SIG-M5 treated with dmso at 0.1 percent for 504 hours (cell line): Measurements from ENCODE around the gene KIF2C.
"Not testable (repeated sequence)": the region's sequence is repeated elsewhere in the genome, so short reads cannot be mapped to it uniquely, and the experiment has no call there.

Experiments
- DNase-seq: peaks from one replicate; lab custom pipeline; 2025; ENCODE audit not compliant: unreplicated experiment; lab: John Stamatoyannopoulos, UW

The KIF2C gene

GRCh38 chr1:44718091-44718490 is 21.5 kb upstream of the KIF2C start:
- no peak for DNase-seq

GRCh38 chr1:44719318-44719717 is 20.3 kb upstream of the KIF2C start:
- no peak for DNase-seq

- no peak for DNase-seq
These were observed 19.4 kb upstream of the KIF2C start for GRCh38 chr1:44720281-44720680.

- DNase-seq: peak; percentile 98
These were observed 17.9 kb upstream of the KIF2C start for GRCh38 chr1:44721485-44722361.

- DNase-seq: peak; percentile 28
These were observed 16.6 kb upstream of the KIF2C start for GRCh38 chr1:44723064-44723463.

GRCh38 chr1:44723496-44724295 is 15.9 kb upstream of the KIF2C start:
- peak; percentile 94 for DNase-seq

- DNase-seq: no peak
These were observed 15.2 kb upstream of the KIF2C start for GRCh38 chr1:44724296-44724954.

GRCh38 chr1:44724955-44725698 is 14.5 kb upstream of the KIF2C start:
- DNase-seq: no peak

- DNase-seq: peak; percentile 94
These were observed 8.7 kb upstream of the KIF2C start, which contains the start of gene RNU5D-1 for GRCh38 chr1:44730741-44731512. TSS of gene RNU5D-1 (minus strand) at chr1:44731170.

- DNase-seq: no peak
These were observed 6.3 kb upstream of the KIF2C start for GRCh38 chr1:44733365-44733764.

- DNase-seq: no peak
These were observed 5.9 kb upstream of the KIF2C start for GRCh38 chr1:44733784-44734183.

GRCh38 chr1:44735992-44736391 is 3.6 kb upstream of the KIF2C start:
- no peak for DNase-seq

GRCh38 chr1:44738953-44739306 is 707 bp upstream of the KIF2C start:
- not testable (repeated sequence) for DNase-seq

GRCh38 chr1:44740179-44740617 is 561 bp downstream of the KIF2C start:
- DNase-seq: peak; percentile 17

- no peak for DNase-seq
These were observed 3.6 kb downstream of the KIF2C start for GRCh38 chr1:44743211-44743610.

- DNase-seq: no peak
These were observed 8.2 kb downstream of the KIF2C start for GRCh38 chr1:44747878-44748277.

GRCh38 chr1:44757420-44757819 is 17.8 kb downstream of the KIF2C start:
- DNase-seq: no peak

GRCh38 chr1:44759077-44759476 is 19.4 kb downstream of the KIF2C start:
- no peak for DNase-seq

GRCh38 chr1:44760876-44761275 is 21.2 kb downstream of the KIF2C start:
- DNase-seq: no peak

GRCh38 chr1:44766421-44766820 is 26.8 kb downstream of the KIF2C start:
- not testable (repeated sequence) for DNase-seq
